AG10803 (cell line): ENCODE results near the gene HECTD4.

Source experiments
- DNase-seq: peaks from one replicate; pipeline ENCODE4 v3.0.0; 2010; ENCODE audit warnings: low read depth
- H3K4me3 ChIP-seq: 2 replicates; pipeline ENCODE4 v1.5.1; 2011; ENCODE audit warnings: mild to moderate bottlenecking, low read length, control low read depth
- CTCF ChIP-seq: conservative IDR thresholded peaks from 2 replicates; pipeline ENCODE4 v1.5.1; 2011; ENCODE audit warnings: mild to moderate bottlenecking, low read length, control low read depth, inconsistent platforms

HECTD4 gene

GRCh38 chr12:112167031-112167461 is 215.2 kb downstream of the HECTD4 start:
- no peak overlapping the region for H3K4me3 ChIP-seq
- no peak for DNase-seq
- TF ChIP-seq CTCF = no peak

DNA sequence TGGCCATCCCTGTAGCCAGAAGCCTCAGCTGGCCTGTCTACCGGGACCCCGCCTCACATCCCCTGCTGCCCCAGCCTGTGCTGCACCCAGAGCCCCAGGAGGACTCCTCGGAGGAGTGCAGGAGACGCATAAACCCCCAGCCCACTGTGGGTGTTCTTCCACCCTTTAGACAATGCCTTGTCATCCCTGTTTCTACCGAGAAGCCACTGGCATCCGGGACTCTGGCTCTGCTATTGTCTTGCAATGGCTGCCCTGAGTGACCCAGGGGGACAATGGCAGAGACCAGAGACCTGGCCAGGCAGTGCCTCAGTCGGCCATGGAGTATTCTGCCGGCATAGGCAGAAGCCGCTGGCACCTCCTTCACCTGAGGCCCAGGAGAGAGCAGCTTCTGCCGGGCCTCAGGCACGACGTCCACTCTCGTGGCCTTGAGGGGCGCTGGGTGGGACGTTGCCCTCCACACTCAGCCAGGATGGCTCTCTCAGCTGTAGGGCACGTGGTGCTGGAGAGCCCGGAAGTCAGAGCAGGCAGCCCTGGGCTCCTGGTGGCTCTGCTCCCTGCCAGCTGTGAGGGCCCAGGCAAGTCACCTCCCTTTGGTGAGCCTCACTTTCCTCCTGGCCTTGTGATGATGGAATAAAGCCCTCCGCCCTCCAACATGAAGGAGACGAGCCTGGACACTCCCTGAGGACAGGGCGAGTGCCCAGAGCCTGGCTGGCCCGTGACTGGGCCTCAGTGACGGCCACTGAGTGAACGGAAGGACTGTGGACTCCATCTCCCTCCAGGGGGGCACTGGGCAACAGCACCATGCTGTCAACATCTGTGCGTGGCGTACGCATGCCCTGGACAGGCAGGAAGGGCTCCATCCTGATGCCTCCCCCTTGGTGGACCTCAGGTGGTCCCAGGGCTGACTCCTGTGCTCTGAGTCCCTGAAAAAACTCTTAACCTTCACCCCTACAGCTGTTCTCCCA is 215.9 kb downstream of the HECTD4 start:
- no peak for TF ChIP-seq CTCF
- H3K4me3 ChIP-seq = no peak overlapping the region
- no peak for DNase-seq

GRCh38 chr12:112165624-112166023 is 216.6 kb downstream of the HECTD4 start:
- no peak overlapping the region for H3K4me3 ChIP-seq
- no peak for TF ChIP-seq CTCF
- no peak for DNase-seq

GRCh38 chr12:112164011-112164660 is 218.1 kb downstream of the HECTD4 start:
- no peak for TF ChIP-seq CTCF
- DNase-seq = no peak

DNA sequence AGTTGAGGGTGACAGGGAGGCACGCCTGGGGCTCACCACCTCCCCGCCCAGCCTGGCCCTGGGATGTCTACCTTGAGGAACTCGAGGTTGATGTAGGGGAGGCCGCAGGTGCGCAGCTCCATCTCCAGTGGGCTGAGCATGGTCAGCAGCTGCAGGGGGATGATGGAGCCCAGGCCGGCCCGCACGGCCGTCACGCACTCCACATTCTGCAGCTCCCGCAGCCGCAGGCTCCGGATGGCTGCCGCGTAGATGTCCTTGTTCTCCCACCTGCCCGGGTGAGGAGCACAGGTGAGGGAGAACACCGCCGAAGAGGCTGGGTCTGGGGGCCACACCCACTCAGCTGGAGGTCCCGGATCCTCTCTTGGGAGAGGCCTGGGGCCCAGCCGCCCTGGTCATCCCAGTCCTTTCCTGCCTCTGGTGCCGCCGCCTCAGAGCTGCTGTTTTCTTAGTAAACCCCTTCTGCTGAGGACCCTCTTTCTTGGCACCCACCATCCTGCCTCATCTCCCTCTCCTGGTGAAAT is 218.7 kb downstream of the HECTD4 start:
- TF ChIP-seq CTCF = no peak
- no peak overlapping the region for H3K4me3 ChIP-seq
- no peak for DNase-seq

More at GRCh38 chr12:112164011-112164660, 218.1 kb downstream of the HECTD4 start:
- no peak overlapping the region for H3K4me3 ChIP-seq

DNA sequence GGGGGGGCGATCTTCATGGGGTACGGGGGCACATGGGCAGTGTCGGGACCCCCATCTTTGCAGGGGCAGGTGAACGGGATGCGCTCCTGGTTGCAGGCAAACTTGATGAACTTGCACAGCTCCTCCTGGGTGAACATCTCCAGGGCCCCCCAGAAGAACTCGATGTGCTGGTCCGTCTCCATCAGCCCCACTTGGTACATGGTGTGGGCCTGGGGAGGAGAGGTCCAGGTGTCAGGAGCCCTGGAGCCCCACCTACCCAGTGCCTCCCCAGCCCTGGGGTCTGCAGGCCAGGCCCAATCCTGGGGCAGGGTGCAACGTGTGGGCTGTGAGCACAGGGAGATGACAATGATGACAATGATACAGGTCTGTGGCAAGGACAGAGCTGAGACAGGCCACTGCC is 219.2 kb downstream of the HECTD4 start:
- no peak for TF ChIP-seq CTCF
- no peak overlapping the region for H3K4me3 ChIP-seq
- no peak for DNase-seq
